ENCODE results near the gene MLLT3. TPM values are rescaled to one million over a fixed set of nuclear protein-coding genes. Genes with fewer than 3 reads are reported as not detected.
A peak's percentile ranks its signal among the peaks of the same experiment; 100 is the strongest.

The MLLT3 gene
- total RNA-seq, 2 donors from 2014 or later = 40.0 to 47.5 TPM

DNA sequence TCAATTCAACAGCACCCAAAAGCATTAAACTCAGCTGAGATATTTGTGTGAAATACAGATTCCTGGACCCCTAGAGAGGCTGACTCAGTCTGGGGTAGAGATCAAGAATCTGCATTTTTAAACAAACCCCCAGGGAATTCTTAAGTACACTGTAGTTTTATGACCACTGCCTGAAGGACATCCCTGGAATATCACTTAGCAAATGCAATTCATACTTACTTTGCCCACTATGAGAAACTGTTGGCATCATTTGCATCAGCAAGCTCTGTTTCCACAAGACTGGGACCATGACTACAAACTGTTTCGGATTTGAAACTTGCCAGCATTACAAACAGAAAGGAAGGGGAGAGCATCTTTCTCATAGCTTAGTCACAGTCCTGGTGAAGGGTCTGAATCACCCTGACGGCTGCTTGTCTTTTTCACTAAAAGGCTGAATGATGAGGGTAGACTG is 63.7 kb downstream of the MLLT3 start:
- no peaks in the 10 kb centered on the region for H3K27me3 Mint-ChIP-seq (ENCODE audit: low read depth)
- H3K4me1 Mint-ChIP-seq (ENCODE audit: low read depth) = peaks cover 89% of the 10 kb centered on the region
- ATAC-seq (replicated peaks in 1 of 2) (peak; percentile 92 to 93), DNase-seq (peak; percentile 53 to 63)
- peak overlapping the region; percentile 88 for H3K27ac Mint-ChIP-seq
- peak overlapping the region; percentile 52 to 67 for H3K4me3 Mint-ChIP-seq
- no peaks in the 10 kb centered on the region for H3K9me3 Mint-ChIP-seq
- no peaks in the 10 kb centered on the region for H3K36me3 Mint-ChIP-seq (ENCODE audit: insufficient read depth in 2 of 2)

- Mint-ChIP-seq H3K27ac (peak overlapping the region; percentile 88), H3K27me3 (ENCODE audit: low read depth) (no peaks in the 10 kb centered on the region), H3K4me3 (peak overlapping the region; percentile 52 to 67), H3K4me1 (ENCODE audit: low read depth) (peaks cover 89% of the 10 kb centered on the region), H3K36me3 (ENCODE audit: insufficient read depth in 2 of 2) (no peaks in the 10 kb centered on the region), H3K9me3 (no peaks in the 10 kb centered on the region)
- DNase-seq (no peak), ATAC-seq (replicated peaks in 1 of 2) (no peak)
These were observed 64.3 kb downstream of the MLLT3 start for GRCh38 chr9:20557890-20558565.

GRCh38 chr9:20557285-20557684 is 65.0 kb downstream of the MLLT3 start:
- DNase-seq (no peak), ATAC-seq (replicated peaks in 1 of 2) (no peak)
- Mint-ChIP-seq H3K27ac (peak overlapping the region; percentile 9), H3K4me3 (peak overlapping the region; percentile 52 to 67), H3K27me3 (ENCODE audit: low read depth) (no peaks in the 10 kb centered on the region), H3K9me3 (no peaks in the 10 kb centered on the region), H3K36me3 (ENCODE audit: insufficient read depth in 2 of 2) (no peaks in the 10 kb centered on the region), H3K4me1 (ENCODE audit: low read depth) (peaks cover 89% of the 10 kb centered on the region)

DNA sequence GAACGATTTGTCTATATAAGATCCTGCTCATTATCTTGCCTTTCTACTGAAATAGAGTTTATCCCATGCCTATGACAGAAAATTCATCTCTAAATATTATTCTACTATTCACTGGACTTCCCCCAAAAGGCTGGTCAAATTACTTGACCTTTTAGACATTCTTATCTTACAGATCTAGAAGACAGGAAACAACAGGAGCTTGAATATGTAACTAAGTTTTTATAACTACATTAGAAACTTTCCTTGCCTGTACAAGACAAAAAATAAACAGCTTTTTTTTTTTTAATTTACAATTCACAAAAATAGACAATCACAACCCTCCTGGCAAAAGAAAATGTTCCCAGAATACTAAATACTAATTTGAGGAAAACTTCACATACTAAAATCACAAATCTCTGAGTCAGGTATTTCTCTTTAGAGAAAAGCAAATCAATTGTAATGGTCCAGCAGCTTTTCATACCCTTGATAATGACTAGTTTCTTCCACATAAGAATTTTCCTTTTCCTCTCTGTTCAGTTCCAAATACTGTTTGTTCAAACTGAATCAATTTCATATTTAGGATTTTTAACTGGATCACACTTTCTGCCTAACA is 68.6 kb downstream of the MLLT3 start:
- H3K4me1 Mint-ChIP-seq (ENCODE audit: low read depth) = peaks cover 72% of the 10 kb centered on the region
- peak overlapping the region; percentile 51 to 84 for H3K4me3 Mint-ChIP-seq
- peak overlapping the region; percentile 34 for H3K27ac Mint-ChIP-seq
- H3K9me3 Mint-ChIP-seq = no peaks in the 10 kb centered on the region
- H3K27me3 Mint-ChIP-seq (ENCODE audit: low read depth) = no peaks in the 10 kb centered on the region
- no peak for DNase-seq
- peaks cover 2% of the 10 kb centered on the region in 2 donors for H3K36me3 Mint-ChIP-seq (ENCODE audit: insufficient read depth in 2 of 2)
- ATAC-seq (replicated peaks in 1 of 2) = no peak

GRCh38 chr9:20552874-20553557 is 69.3 kb downstream of the MLLT3 start:
- Mint-ChIP-seq H3K27ac (peak overlapping the region; percentile 34), H3K27me3 (ENCODE audit: low read depth) (no peaks in the 10 kb centered on the region), H3K4me3 (peak overlapping the region; percentile 51 to 84), H3K4me1 (ENCODE audit: low read depth) (peaks cover 65% of the 10 kb centered on the region), H3K36me3 (ENCODE audit: insufficient read depth in 2 of 2) (peaks cover 2% of the 10 kb centered on the region in 2 donors), H3K9me3 (no peaks in the 10 kb centered on the region)
- no peak for DNase-seq
- ATAC-seq (replicated peaks in 1 of 2) = peak; percentile 51 to 56

DNA sequence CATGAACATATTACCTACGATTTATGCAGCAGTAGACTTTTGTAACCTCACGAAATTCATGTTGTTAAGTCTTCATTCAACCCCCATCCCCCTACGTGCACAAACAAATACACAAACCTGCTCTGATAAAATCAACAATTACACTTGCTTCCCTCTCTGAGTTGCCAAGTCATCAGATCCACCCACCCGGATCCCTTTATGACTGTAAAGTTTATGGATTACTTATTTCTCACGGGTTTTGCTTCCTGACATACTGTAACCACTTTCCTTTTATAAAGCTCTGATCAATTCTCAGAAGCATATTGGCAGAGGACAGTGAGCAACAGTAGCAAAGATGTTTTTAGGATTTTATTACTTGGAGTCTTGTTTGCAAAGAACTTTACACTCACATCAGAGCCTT is 70.5 kb downstream of the MLLT3 start:
- Mint-ChIP-seq H3K4me1 (ENCODE audit: low read depth) (peaks cover 53% of the 10 kb centered on the region), H3K36me3 (ENCODE audit: insufficient read depth in 2 of 2) (peaks cover 2% of the 10 kb centered on the region in 2 donors), H3K4me3 (peak overlapping the region; percentile 64 to 81), H3K27me3 (ENCODE audit: low read depth) (no peaks in the 10 kb centered on the region), H3K27ac (peak overlapping the region; percentile 79), H3K9me3 (no peaks in the 10 kb centered on the region)
- ATAC-seq (replicated peaks in 1 of 2) (peak; percentile 85 to 90), DNase-seq (peak; percentile 46 to 58)

GRCh38 chr9:20551236-20551635 is 71.1 kb downstream of the MLLT3 start:
- H3K36me3 Mint-ChIP-seq (ENCODE audit: insufficient read depth in 2 of 2) = peaks cover 2% of the 10 kb centered on the region in 2 donors
- peaks cover 52% of the 10 kb centered on the region for H3K4me1 Mint-ChIP-seq (ENCODE audit: low read depth)
- no peak for DNase-seq
- H3K9me3 Mint-ChIP-seq = no peaks in the 10 kb centered on the region
- ATAC-seq (replicated peaks in 1 of 2) = no peak
- no peak overlapping the region for H3K27ac Mint-ChIP-seq
- H3K4me3 Mint-ChIP-seq = peak overlapping the region in 1 of 2 donors; percentile 81
- no peaks in the 10 kb centered on the region for H3K27me3 Mint-ChIP-seq (ENCODE audit: low read depth)

GRCh38 chr9:20550326-20550725 is 72.0 kb downstream of the MLLT3 start:
- no peaks in the 10 kb centered on the region for H3K27me3 Mint-ChIP-seq (ENCODE audit: low read depth)
- H3K27ac Mint-ChIP-seq = no peak overlapping the region
- no peak for DNase-seq
- no peak for ATAC-seq (replicated peaks in 1 of 2)
- no peaks in the 10 kb centered on the region for H3K9me3 Mint-ChIP-seq
- peaks cover 2% of the 10 kb centered on the region in 2 donors for H3K36me3 Mint-ChIP-seq (ENCODE audit: insufficient read depth in 2 of 2)
- H3K4me1 Mint-ChIP-seq (ENCODE audit: low read depth) = peaks cover 56% of the 10 kb centered on the region
- no peak overlapping the region for H3K4me3 Mint-ChIP-seq

DNA sequence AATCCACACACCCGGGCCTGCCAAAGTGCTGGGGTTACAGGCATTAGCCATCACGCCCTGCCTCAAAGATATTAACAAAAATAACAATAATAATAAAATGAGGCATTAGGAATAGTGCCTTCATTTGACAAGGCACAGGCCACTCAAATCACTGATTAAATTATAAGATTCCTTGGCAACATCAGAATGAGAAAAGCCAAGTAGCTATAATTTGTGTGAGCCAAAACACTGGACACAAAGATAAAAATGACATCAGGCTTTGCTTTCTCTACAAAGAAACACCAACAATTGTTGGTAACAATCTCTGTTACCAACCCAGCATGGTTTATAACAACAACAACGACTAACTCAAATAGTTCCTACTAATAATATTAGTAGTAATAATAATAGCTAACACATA is 73.2 kb downstream of the MLLT3 start:
- H3K36me3 Mint-ChIP-seq (ENCODE audit: insufficient read depth in 2 of 2) = peaks cover 2 to 3% of the 10 kb centered on the region in 2 donors
- ATAC-seq (replicated peaks in 1 of 2) (no peak), DNase-seq (no peak)
- H3K27me3 Mint-ChIP-seq (ENCODE audit: low read depth) = no peaks in the 10 kb centered on the region
- H3K4me1 Mint-ChIP-seq (ENCODE audit: low read depth) = peaks cover 54% of the 10 kb centered on the region
- H3K4me3 Mint-ChIP-seq = no peak overlapping the region
- no peaks in the 10 kb centered on the region for H3K9me3 Mint-ChIP-seq
- no peak overlapping the region for H3K27ac Mint-ChIP-seq

DNA sequence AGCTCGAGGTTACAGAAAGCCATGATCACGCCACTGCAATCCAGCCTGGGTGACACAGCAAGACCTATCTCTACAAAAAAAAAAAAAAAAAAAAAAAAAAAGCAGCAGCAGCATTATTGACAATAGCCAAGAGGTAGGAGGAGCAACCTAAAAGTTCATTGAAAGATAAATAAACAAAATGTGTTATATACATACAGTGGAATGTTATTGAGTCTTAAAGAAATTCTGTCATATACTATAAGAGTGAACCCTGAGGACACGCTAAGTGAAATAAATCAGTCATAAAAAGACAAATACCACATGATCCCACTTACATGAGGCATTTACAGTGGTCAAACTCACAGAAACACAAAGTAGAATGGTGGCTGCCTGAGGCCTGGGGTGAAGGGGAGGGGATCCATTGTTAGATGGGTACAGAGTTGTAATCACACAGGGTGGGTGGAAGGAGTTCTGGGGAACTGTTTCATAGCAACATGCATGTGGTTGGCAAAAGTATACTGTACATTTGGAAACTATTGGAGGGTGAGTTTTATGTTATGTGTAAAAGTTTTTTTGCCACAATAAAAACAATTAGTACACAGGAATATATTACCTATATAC is 77.2 kb downstream of the MLLT3 start:
- H3K36me3 Mint-ChIP-seq (ENCODE audit: insufficient read depth in 2 of 2) = peaks cover 13 to 18% of the 10 kb centered on the region in 2 donors
- H3K9me3 Mint-ChIP-seq = peaks cover 8 to 9% of the 10 kb centered on the region in 2 donors
- no peaks in the 10 kb centered on the region for H3K27me3 Mint-ChIP-seq (ENCODE audit: low read depth)
- DNase-seq (no peak), ATAC-seq (replicated peaks in 1 of 2) (peak; percentile 33 to 58)
- no peak overlapping the region for H3K27ac Mint-ChIP-seq
- no peak overlapping the region for H3K4me3 Mint-ChIP-seq
- H3K4me1 Mint-ChIP-seq (ENCODE audit: low read depth) = peaks cover 37% of the 10 kb centered on the region

- peaks cover 13 to 17% of the 10 kb centered on the region in 2 donors for H3K9me3 Mint-ChIP-seq
- no peaks in the 10 kb centered on the region for H3K27me3 Mint-ChIP-seq (ENCODE audit: low read depth)
- peaks cover 17 to 29% of the 10 kb centered on the region in 2 donors for H3K36me3 Mint-ChIP-seq (ENCODE audit: insufficient read depth in 2 of 2)
- peaks cover 57% of the 10 kb centered on the region for H3K4me1 Mint-ChIP-seq (ENCODE audit: low read depth)
- H3K27ac Mint-ChIP-seq = no peak overlapping the region
- H3K4me3 Mint-ChIP-seq = no peak overlapping the region
- DNase-seq = no peak
- ATAC-seq (replicated peaks in 1 of 2) = no peak
These were observed 82.0 kb downstream of the MLLT3 start for GRCh38 chr9:20540169-20540863.

DNA sequence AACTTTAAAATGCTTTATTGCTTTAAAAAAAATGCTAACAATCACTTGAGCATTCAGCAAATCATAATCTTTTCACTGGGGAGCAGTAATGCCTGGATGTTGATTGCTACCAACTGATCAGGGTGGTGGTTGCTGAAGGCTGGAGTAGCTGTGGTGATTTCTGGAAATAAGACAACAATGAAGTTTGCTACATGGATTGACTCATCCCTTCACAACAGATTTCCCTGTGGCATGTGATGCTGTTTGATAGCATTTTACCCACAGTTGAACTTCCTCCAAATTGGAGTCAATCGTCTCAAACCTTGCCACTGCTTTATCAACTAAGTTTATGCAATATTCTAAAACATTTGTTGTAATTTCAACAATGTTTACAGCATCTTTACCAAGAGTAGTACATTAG is 83.3 kb downstream of the MLLT3 start:
- DNase-seq = no peak

More for the DNA sequence above, 83.3 kb downstream of the MLLT3 start:
- Mint-ChIP-seq H3K4me1 (ENCODE audit: low read depth) (peaks cover 49% of the 10 kb centered on the region), H3K27ac (no peak overlapping the region), H3K36me3 (ENCODE audit: insufficient read depth in 2 of 2) (peaks cover 17 to 28% of the 10 kb centered on the region in 2 donors), H3K9me3 (peaks cover 13 to 17% of the 10 kb centered on the region in 2 donors), H3K4me3 (no peak overlapping the region), H3K27me3 (ENCODE audit: low read depth) (no peaks in the 10 kb centered on the region)
- no peak for ATAC-seq (replicated peaks in 1 of 2)
